K562 (cell line): ENCODE measurements around the gene FSCN2. TPM values are rescaled to one million over a fixed set of nuclear protein-coding genes. Genes with fewer than 3 reads are reported as not detected.
A peak's percentile ranks its signal among the peaks of the same experiment; 100 is the strongest.

Experiments used
- ATAC-seq: fragments of 200-7000 bp; cut with Tn5 transposase; 3 replicates; pipeline ENCODE4 v1.9.1; 2020; ENCODE audit warnings: moderate library complexity
- BruUV-seq: library from RNA; stranded (reverse); fragments of 400-500 nt; replicated peaks from 2 replicates; lab custom pipeline; 2021; lab: Mats Ljungman, UMichigan
- CTCF ChIA-PET: fragments of 300-600 bp; formaldehyde crosslinking; extraction: SDS; loops from one replicate; lab custom pipeline; 2021; ENCODE audit warnings: low intra/inter-chr PET ratio; lab: Yijun Ruan, JAX
- POLR2A ChIA-PET: fragments of 300-600, 350-650 bp; sonication (Branson Sonifier 250); formaldehyde crosslinking; extraction: SDS; loops from one replicate; lab custom pipeline; 2021; ENCODE audit warnings: antibody characterized with exemption, inconsistent platforms; lab: Yijun Ruan, JAX
- DNase-seq, 4 experiments: peaks; one replicate each; pipeline versions ENCODE4 v3.0.0 to v3.0.0-alpha.2; 2011 to 2018; ENCODE audit warnings: low spot score in 3 of 4, mixed read lengths in 3 of 4; ENCODE audit errors: extremely low read depth in 1 of 4
- FAIRE-seq: peaks from 2 replicates; lab custom pipeline; 2011; peaks lifted over from hg19 to GRCh38; lab: Jason Lieb, UNC
- H2AFZ ChIP-seq: 2 replicates; pipeline ENCODE4 v1.6.0; 2011; ENCODE audit warnings: low read depth, low read length, control low read depth, inconsistent platforms
- H3K27ac ChIP-seq: fragments of 200-600 bp; 3 replicates; pipeline ENCODE4 v1.8.0; 2011; ENCODE audit warnings: low read depth, mild to moderate bottlenecking, control low read depth, inconsistent platforms, low read length, moderate library complexity, mixed read lengths; ENCODE audit errors: extremely low read depth
- H3K27me3 ChIP-seq, 2 experiments: fragments of 300-600 bp in 1 of 2; 2 replicates in 1 of 2; 3 replicates in 1 of 2; pipeline versions ENCODE4 v1.6.0 to v1.8.0; 2011; ENCODE audit warnings: inconsistent platforms in 2 of 2, low read length in 2 of 2, mild to moderate bottlenecking in 1 of 2, mixed read lengths in 1 of 2, moderate library complexity in 1 of 2; ENCODE audit not compliant: control insufficient read depth in 2 of 2, insufficient read depth in 2 of 2
- H3K36me3 ChIP-seq: fragments of 300-600 bp; 3 replicates; pipeline ENCODE4 v1.8.0; 2011; ENCODE audit warnings: mild to moderate bottlenecking, low read length, inconsistent platforms; ENCODE audit not compliant: control insufficient read depth, insufficient read depth
- H3K4me1 ChIP-seq, 2 experiments: fragments of 200-600 bp in 1 of 2; replicated peaks in 1 of 2; 2 replicates in 1 of 2; 3 replicates in 1 of 2; pipeline versions ENCODE4 v1.5.1 to v1.8.0; 2011; ENCODE audit warnings: inconsistent platforms in 2 of 2, low read length in 2 of 2, mild to moderate bottlenecking in 1 of 2, mixed read lengths in 1 of 2, moderate library complexity in 1 of 2; ENCODE audit not compliant: control insufficient read depth in 2 of 2, insufficient read depth in 2 of 2
- H3K4me2 ChIP-seq: 2 replicates; pipeline ENCODE4 v1.6.1; 2011; ENCODE audit warnings: low read length, control low read depth, inconsistent platforms, mixed read lengths; ENCODE audit not compliant: insufficient read depth
- H3K4me3 ChIP-seq: fragments of 200-600 bp; sonication (generic), shearing (Covaris generic); 2 replicates; pipeline ENCODE4 v1.5.1; 2016; ENCODE audit warnings: control low read depth, inconsistent platforms
- H3K79me2 ChIP-seq: fragments of 200-600 bp; 3 replicates; pipeline ENCODE4 v1.8.0; 2011; ENCODE audit warnings: low read length, inconsistent platforms; ENCODE audit not compliant: control insufficient read depth, insufficient read depth
- H3K9ac ChIP-seq, 2 experiments: 2 replicates each; pipeline versions ENCODE4 v1.6.0 to v1.6.1; 2011; ENCODE audit warnings: low read depth in 2 of 2, low read length in 2 of 2, control low read depth in 1 of 2, inconsistent platforms in 1 of 2, mild to moderate bottlenecking in 1 of 2, mixed read lengths in 1 of 2; ENCODE audit not compliant: insufficient read depth in 1 of 2
- H3K9me1 ChIP-seq: one replicate; pipeline ENCODE4 v1.6.0; 2011; ENCODE audit warnings: inconsistent platforms, mild to moderate bottlenecking, low read length, moderate library complexity; ENCODE audit not compliant: control insufficient read depth, insufficient read depth
- H3K9me3 ChIP-seq: replicated peaks from 2 replicates; pipeline ENCODE4 v1.5.1; 2011; ENCODE audit warnings: low read depth, low read length, inconsistent platforms; ENCODE audit not compliant: control insufficient read depth, insufficient read depth
- H4K20me1 ChIP-seq: replicated peaks from 2 replicates; pipeline ENCODE4 v1.6.1; 2011; ENCODE audit warnings: low read length, inconsistent platforms, mixed read lengths; ENCODE audit not compliant: control insufficient read depth, insufficient read depth
- ERF ChIP-seq: fragments of 450-650 bp; formaldehyde crosslinking; IDR thresholded peaks from 2 replicates; pipeline ENCODE4 v1.4.0; 2020; ENCODE audit warnings: mild to moderate bottlenecking, mixed read lengths
- HIVEP1 ChIP-seq: fragments of 250-450 bp; sonication (Bioruptor Pico); IDR thresholded peaks from 2 replicates; pipeline ENCODE4 v1.4.0; 2020; ENCODE audit warnings: mild to moderate bottlenecking
- POLR2G ChIP-seq: fragments of 200-400 bp; formaldehyde crosslinking; IDR thresholded peaks from 2 replicates; pipeline ENCODE4 v1.6.1; 2017; ENCODE audit warnings: low read depth, mild to moderate bottlenecking, antibody characterized with exemption, low read length, moderate library complexity
- ZNF121 ChIP-seq: sonication (generic); formaldehyde crosslinking; conservative IDR thresholded peaks from 2 replicates; pipeline ENCODE4 v1.8.0; 2022; ENCODE audit warnings: missing genetic modification reagents
- WGBS: fragments of 100-300 bp; shearing (Covaris generic); methylation state at CpG from one replicate; pipeline ENCODE4 v1.1.6; 2016; ENCODE audit warnings: low coverage, mixed read lengths; ENCODE audit not compliant: insufficient coverage; ENCODE audit errors: missing lambda C conversion rate; 5-methylcytosine and 5-hydroxymethylcytosine counted together
- in situ Hi-C: fragments of 300-500 bp; cut with MboI; formaldehyde crosslinking; loops from 4 replicates; pipeline ENCODE4 v1.15.0; 2018; ENCODE audit warnings: inconsistent platforms, mixed read lengths
- intact Hi-C: fragments of 100-400 bp; cut with micrococcal nuclease; formaldehyde crosslinking; loops from 2 replicates; pipeline ENCODE4 v1.14.2; 2022
- polyA plus RNA-seq, 8 experiments: library from polyadenylated mRNA; depleted of rRNA in 4 of 8; stranded (reverse) in 5 of 8; unstranded in 3 of 8; fragments of >200 nt; fragmentation: Nextera tagmentation in 2 of 8; fragmentation: Illumina TruSeq in 1 of 8; extraction: Ambion mirVana in 2 of 8; extraction: Trizol in 1 of 8; gene quantifications; 2 replicates each; pipeline versions ENCODE4 v1.2.1 to v1.2.3, GENCODE V29; 2011 to 2014; ENCODE audit warnings: inconsistent platforms in 1 of 8, missing spikeins in 1 of 8
- total RNA-seq, 7 experiments: library from RNA; depleted of rRNA in 6 of 7; stranded (reverse); fragments of >200 nt in 6 of 7; fragmentation: Illumina TruSeq in 2 of 7; extraction: Trizol in 2 of 7; gene quantifications; 2 replicates each; pipeline versions ENCODE4 v1.2.1 to v1.2.3, GENCODE V29; 2011 to 2021; ENCODE audit warnings: low replicate concordance in 1 of 7

Gene FSCN2
- total and polyA plus RNA-seq, 9 of the 15 experiments (the other 6 are each of a cell fraction or from before 2014, with no cell fraction given), result 0.08 TPM; not detected in 8

GRCh38 chr17:81582749-81583148 lies 54.6 kb downstream of the FSCN2 start:
- no peak overlapping the region for H3K27ac ChIP-seq
- no peak for ATAC-seq
- DNase-seq, result no peak
- intact Hi-C loops, result no loop called here
- no peak for FAIRE-seq
- H3K4me2 ChIP-seq, result no peak overlapping the region
- H3K79me2 ChIP-seq, result peaks cover 9% of the 10 kb centered on the region; the same call in 2 of the 3 replicates
- TF ChIP-seq POLR2G (peak; percentile 63; the same call in 1 of the 2 replicates), ERF (CRISPR knock-in tag) (no peak), HIVEP1 (CRISPR knock-in tag) (no peak), ZNF121 (CRISPR knock-in tag) (0 out of 2 replicates have a peak, but pooled peaks have one; percentile 4)
- POLR2A ChIA-PET, result interaction anchor here (0.8 to 1.9 kb wide), 5 partner anchors 8 to 53 kb away, joined by 3 to 7 read pairs (median 3); no protein-coding TSS in a partner anchor
- no peaks in the 10 kb centered on the region for H3K27me3 ChIP-seq
- peaks cover 94% of the 10 kb centered on the region for H3K36me3 ChIP-seq
- in situ Hi-C loops, result no loop called here
- 0 out of 4 replicates have a peak overlapping the region, but pooled peaks of 1 of the 2 experiments have one; percentile 37 for H3K9ac ChIP-seq
- no peaks in the 10 kb centered on the region for H3K9me3 ChIP-seq
- peaks cover 10 to 21% of the 10 kb centered on the region in 2 experiments; a peak in 4 of 5 replicates for H3K4me1 ChIP-seq
- peaks cover 7% of the 10 kb centered on the region for H4K20me1 ChIP-seq
- H2AFZ ChIP-seq, result no peak overlapping the region
- BruUV-seq, result no TSS peak
- no peaks in the 10 kb centered on the region for H3K9me1 ChIP-seq
- 88% methylated on average over 10 of the region's 12 CpGs for WGBS
- H3K4me3 ChIP-seq, result no peak overlapping the region
- CTCF ChIA-PET, result no interaction called here
